Cardiac muscle cell (in vitro differentiated cells and primary cell): ENCODE results near the gene MCRS1. TPM values are rescaled to one million over a fixed set of nuclear protein-coding genes. Genes with fewer than 3 reads are reported as not detected.

Experiments
- DNase-seq, 2 donors: peaks; one replicate each; pipeline versions ENCODE4 v3.0.0 to v3.0.0-alpha.2; 2010 to 2017; ENCODE audit warnings: low read depth in 1 of 2, low spot score in 1 of 2
- H3K27ac ChIP-seq: fragments of 200-600 bp; sonication (generic); 2 replicates; pipeline ENCODE4 v1.5.1; 2016
- H3K27me3 ChIP-seq: fragments of 200-600 bp; sonication (generic); 2 replicates; pipeline ENCODE4 v1.6.0; 2016; ENCODE audit warnings: control low read depth
- H3K36me3 ChIP-seq: fragments of 200-600 bp; sonication (generic); 2 replicates; pipeline ENCODE4 v1.5.1; 2016; ENCODE audit warnings: control low read depth
- H3K4me1 ChIP-seq: fragments of 200-600 bp; sonication (generic); 2 replicates; pipeline ENCODE4 v1.8.1; 2017; ENCODE audit warnings: low read depth, mild to moderate bottlenecking, mixed run types
- H3K4me3 ChIP-seq: fragments of 200-600 bp; sonication (generic); 2 replicates; pipeline ENCODE4 v1.5.1; 2016; ENCODE audit warnings: mild to moderate bottlenecking
- H3K9me3 ChIP-seq: fragments of 200-600 bp; sonication (generic); 2 replicates; pipeline ENCODE4 v1.5.1; 2017; ENCODE audit warnings: low read depth, mild to moderate bottlenecking, control low read depth
- polyA plus RNA-seq: library from polyadenylated mRNA; unstranded; fragments of >200 nt; fragmentation: Nextera tagmentation; extraction: Ambion mirVana; gene quantifications from 2 replicates; pipeline ENCODE4 v1.2.1, GENCODE V29; 2016
- total RNA-seq: library from RNA; depleted of rRNA; stranded (reverse); fragments of >200 nt; gene quantifications from 2 replicates; pipeline ENCODE4 v1.2.3, GENCODE V29; 2016
- TF ChIP-seq, protein P1 (sequence below): IDR thresholded peaks from 2 replicates; pipeline ENCODE4 v1.5.1; 2012; ENCODE audit warnings: low read depth, mild to moderate bottlenecking, low read length

MCRS1 gene
- total and polyA plus RNA-seq, 2 experiments from 2014 or later, result 75.6 to 104 TPM

DNA sequence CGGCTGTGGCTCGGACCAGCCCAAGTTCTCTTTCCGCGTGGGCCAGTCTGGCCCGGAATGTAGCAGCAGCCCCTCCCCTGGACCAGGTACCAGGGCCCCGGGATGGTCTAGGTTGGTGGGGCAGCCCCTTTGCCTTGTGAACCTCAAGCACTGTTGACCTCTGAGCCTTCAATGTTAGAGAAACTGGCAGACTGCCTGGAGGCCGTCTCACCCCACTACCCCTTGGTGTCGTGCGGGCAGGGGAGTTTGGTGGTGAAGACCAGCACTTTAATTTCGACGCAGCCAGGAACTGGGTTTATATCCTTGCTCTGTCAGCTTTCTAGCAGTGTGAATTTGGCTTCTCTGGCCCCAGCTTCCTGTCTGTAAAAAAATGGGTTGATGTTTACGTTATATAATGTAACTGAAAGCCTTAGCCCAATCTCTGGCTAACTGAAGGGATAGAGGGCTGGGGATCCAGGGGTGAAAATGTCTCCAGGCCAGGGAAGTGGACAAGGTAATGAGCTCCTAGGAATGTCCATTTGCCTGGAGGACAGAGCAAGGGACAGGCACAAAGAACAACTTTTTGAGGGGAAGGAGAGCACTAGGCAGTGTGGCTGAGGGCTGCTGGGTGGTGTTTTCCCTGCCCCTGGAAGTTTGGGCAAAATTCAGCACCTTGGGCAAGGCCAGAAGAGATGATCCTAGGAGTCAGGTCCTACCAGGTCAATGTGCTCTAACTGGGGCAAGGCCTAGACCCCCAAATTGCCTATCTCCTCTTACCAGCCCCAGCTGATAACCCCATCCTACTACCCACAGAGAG is 11.4 kb downstream of the MCRS1 start:
- TF ChIP-seq, protein P1, sequence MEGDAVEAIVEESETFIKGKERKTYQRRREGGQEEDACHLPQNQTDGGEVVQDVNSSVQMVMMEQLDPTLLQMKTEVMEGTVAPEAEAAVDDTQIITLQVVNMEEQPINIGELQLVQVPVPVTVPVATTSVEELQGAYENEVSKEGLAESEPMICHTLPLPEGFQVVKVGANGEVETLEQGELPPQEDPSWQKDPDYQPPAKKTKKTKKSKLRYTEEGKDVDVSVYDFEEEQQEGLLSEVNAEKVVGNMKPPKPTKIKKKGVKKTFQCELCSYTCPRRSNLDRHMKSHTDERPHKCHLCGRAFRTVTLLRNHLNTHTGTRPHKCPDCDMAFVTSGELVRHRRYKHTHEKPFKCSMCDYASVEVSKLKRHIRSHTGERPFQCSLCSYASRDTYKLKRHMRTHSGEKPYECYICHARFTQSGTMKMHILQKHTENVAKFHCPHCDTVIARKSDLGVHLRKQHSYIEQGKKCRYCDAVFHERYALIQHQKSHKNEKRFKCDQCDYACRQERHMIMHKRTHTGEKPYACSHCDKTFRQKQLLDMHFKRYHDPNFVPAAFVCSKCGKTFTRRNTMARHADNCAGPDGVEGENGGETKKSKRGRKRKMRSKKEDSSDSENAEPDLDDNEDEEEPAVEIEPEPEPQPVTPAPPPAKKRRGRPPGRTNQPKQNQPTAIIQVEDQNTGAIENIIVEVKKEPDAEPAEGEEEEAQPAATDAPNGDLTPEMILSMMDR, result no peak
- H3K36me3 ChIP-seq, result peaks cover 14% of the 10 kb centered on the region
- H3K27ac ChIP-seq, result no peak overlapping the region
- no peak overlapping the region for H3K4me3 ChIP-seq
- peaks cover 11% of the 10 kb centered on the region for H3K27me3 ChIP-seq
- H3K4me1 ChIP-seq, result no peaks in the 10 kb centered on the region
- DNase-seq, result no peak
- H3K9me3 ChIP-seq, result no peaks in the 10 kb centered on the region

DNA sequence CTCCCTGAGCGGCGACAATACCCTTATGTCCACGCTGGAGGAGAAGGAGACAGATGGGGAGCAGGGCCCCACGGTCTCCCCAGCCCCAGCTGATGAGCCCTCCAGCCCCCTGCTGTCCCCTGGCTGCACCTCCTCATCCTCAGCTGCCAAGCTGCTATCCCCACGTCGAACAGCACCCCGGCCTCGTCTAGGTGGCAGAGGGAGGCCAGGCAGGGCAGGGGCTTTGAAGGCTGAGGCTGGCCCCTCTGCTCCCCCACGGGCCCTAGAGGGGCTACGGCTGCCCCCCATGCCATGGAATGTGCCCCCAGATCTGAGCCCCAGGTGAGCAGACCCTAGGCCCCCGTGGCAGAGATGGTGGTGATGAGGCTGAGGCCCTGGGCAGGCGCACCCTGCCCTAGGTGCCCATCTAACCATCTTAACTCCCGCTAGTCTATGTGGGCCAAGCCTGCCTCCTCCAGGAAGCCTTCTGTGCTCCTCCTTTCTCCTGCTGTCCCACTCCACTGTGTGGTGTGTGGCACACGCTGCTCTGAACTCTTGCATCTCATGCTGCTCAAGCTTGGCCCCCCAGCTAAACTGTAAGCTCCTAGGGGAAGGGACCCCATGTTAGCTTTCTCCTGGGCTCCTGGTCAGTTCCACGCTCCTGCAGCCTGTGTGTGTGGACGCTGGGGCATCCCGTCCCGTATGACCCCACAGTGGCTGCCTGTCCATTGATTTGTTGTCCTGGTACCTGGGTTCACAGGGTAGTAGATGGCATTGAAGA is 12.1 kb downstream of the MCRS1 start:
- TF ChIP-seq, protein P1, result no peak
- H3K27me3 ChIP-seq, result peaks cover 18% of the 10 kb centered on the region
- no peak overlapping the region for H3K27ac ChIP-seq
- no peak overlapping the region for H3K4me3 ChIP-seq
- peaks cover 11% of the 10 kb centered on the region for H3K36me3 ChIP-seq
- H3K4me1 ChIP-seq, result no peaks in the 10 kb centered on the region
- H3K9me3 ChIP-seq, result no peaks in the 10 kb centered on the region
- no peak for DNase-seq

DNA sequence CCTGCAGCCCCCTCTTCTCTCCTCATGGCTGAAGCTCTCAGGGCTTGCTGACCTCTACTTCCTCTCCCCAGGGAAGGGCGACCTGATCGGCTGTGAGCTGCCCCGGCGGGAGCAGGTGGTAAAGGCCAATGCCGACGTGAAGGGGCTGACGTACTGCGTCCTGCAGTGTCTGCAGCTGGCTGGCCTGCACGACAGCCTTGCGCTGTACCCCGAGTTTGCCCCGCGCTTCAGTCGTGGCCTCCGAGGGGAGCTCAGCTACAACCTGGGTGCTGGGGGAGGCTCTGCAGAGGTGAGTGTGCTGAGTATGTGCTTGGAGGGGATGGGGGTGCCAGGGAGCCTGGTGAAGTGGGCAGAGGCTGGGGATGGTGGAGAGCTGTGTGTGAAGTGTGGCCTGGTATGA is 13.7 kb downstream of the MCRS1 start:
- Histone ChIP-seq H3K9me3 (no peaks in the 10 kb centered on the region), H3K36me3 (peaks cover 6% of the 10 kb centered on the region), H3K27me3 (peaks cover 33% of the 10 kb centered on the region), H3K4me3 (no peak overlapping the region), H3K27ac (no peak overlapping the region), H3K4me1 (no peaks in the 10 kb centered on the region)
- TF ChIP-seq, protein P1, result no peak
- DNase-seq, result no peak

DNA sequence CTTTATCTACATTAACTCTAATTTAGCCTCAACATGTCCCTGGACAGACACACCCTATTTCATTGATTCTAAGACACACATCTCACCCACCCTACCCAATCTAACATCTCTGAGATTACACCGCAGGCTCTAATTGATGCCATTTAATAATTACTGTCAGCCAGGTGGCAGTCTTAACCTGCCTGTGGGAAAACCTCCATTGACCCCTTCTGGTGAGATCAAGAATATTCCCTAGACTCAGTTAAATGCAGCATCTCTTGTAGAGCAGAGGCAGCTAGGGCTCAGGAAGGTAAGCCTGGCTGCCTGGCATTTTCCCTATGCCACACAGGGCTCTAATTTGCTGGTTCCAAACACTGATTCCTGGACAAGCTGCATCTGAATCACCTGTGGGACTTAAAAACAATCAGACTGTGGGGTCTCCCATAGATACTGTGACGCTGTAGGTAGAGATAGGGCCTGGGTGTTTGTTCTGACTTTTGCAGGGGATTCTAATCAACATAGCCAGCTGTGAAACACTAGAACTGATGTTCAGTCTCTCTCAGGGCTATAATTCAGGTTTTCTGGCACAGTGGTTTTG is 14.3 kb downstream of the MCRS1 start:
- TF ChIP-seq, protein P1, result peak; percentile 31
- Histone ChIP-seq H3K4me1 (no peaks in the 10 kb centered on the region), H3K27me3 (peaks cover 40% of the 10 kb centered on the region), H3K9me3 (no peaks in the 10 kb centered on the region), H3K4me3 (no peak overlapping the region), H3K36me3 (peaks cover 3% of the 10 kb centered on the region), H3K27ac (no peak overlapping the region)
- no peak for DNase-seq

DNA sequence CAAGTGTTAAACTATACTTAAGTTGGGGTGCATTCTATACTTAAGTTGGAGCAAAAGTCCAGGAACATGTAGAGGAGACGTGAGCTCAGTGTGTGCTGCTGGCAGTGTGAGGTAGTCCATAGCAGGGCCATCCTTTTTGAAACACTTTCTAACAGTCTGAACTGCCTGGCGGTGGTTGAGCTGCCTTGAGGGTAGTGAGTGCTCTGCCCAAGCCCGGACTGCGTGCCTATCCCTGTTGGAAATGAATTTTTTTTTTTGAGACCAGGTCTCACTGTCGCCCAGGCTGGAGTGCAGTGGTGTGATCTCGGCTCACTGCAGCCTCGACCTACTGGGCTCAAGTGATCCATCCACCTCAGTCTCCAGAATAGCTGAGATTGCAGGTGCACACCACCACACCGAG is 15.0 kb downstream of the MCRS1 start:
- TF ChIP-seq, protein P1, result no peak
- Histone ChIP-seq H3K36me3 (no peaks in the 10 kb centered on the region), H3K27ac (no peak overlapping the region), H3K4me3 (no peak overlapping the region), H3K9me3 (no peaks in the 10 kb centered on the region), H3K27me3 (peaks cover 47% of the 10 kb centered on the region), H3K4me1 (no peaks in the 10 kb centered on the region)
- no peak for DNase-seq
